Skeletal muscle tissue (tissue), 4 donors: ENCODE measurements around the gene CD1C. TPM values are rescaled to one million over a fixed set of nuclear protein-coding genes. Genes with fewer than 3 reads are reported as not detected.
"Not testable (repeated sequence)": the region's sequence is repeated elsewhere in the genome, so short reads cannot be mapped to it uniquely, and the experiment has no call there.

Source experiments
- H3K27ac ChIP-seq: one replicate; pipeline ENCODE4 v1.7.0; 2013; ENCODE audit warnings: mild to moderate bottlenecking, low read depth, low read length, inconsistent platforms
- H3K27me3 ChIP-seq, 3 donors: one replicate each; pipeline ENCODE4 v1.7.0; 2013; ENCODE audit warnings: low read length in 3 of 3; ENCODE audit not compliant: control insufficient read depth in 3 of 3, insufficient read depth in 3 of 3
- H3K36me3 ChIP-seq, 3 donors: one replicate each; pipeline ENCODE4 v1.7.0; 2013; ENCODE audit warnings: low read length in 3 of 3; ENCODE audit not compliant: control insufficient read depth in 3 of 3, insufficient read depth in 3 of 3
- H3K4me1 ChIP-seq, 3 donors: one replicate each; pipeline ENCODE4 v1.7.0; 2013; ENCODE audit warnings: low read length in 3 of 3, mild to moderate bottlenecking in 3 of 3; ENCODE audit not compliant: control insufficient read depth in 3 of 3, insufficient read depth in 3 of 3
- H3K4me3 ChIP-seq, 3 donors: one replicate each; pipeline ENCODE4 v1.7.0; 2013; ENCODE audit warnings: low read length in 3 of 3
- H3K9ac ChIP-seq, 3 donors: one replicate each; pipeline ENCODE4 v1.7.0; 2013; ENCODE audit warnings: low read length in 3 of 3, mild to moderate bottlenecking in 3 of 3, moderate library complexity in 2 of 3, low read depth in 1 of 3
- H3K9me3 ChIP-seq, 3 donors: one replicate each; pipeline ENCODE4 v1.7.0; 2013; ENCODE audit warnings: low read length in 3 of 3; ENCODE audit not compliant: control insufficient read depth in 3 of 3
- total RNA-seq: library from RNA; depleted of rRNA; stranded (reverse); fragments of >200 nt; gene quantifications from one replicate; pipeline ENCODE4 v1.2.3, GENCODE V29; 2014
- donor health status: Osteomylitis.

The CD1C gene
- total RNA-seq, 1 donor from 2014 or later = 2.1 TPM

GRCh38 chr1:158334526-158335212 is 44.9 kb downstream of the CD1C start:
- Histone ChIP-seq H3K9me3 (no peaks in the 10 kb centered on the region), H3K4me1 (no peaks in the 10 kb centered on the region), H3K27ac (no peak overlapping the region), H3K4me3 (no peak overlapping the region), H3K36me3 (no peaks in the 10 kb centered on the region), H3K9ac (no peak overlapping the region), H3K27me3 (no peaks in the 10 kb centered on the region)

GRCh38 chr1:158335213-158335532 is 45.5 kb downstream of the CD1C start:
- H3K27me3 ChIP-seq = no peaks in the 10 kb centered on the region
- no peaks in the 10 kb centered on the region for H3K4me1 ChIP-seq
- no peak overlapping the region for H3K9ac ChIP-seq
- H3K36me3 ChIP-seq = no peaks in the 10 kb centered on the region
- H3K4me3 ChIP-seq = no peak overlapping the region
- H3K27ac ChIP-seq = no peak overlapping the region
- H3K9me3 ChIP-seq = no peaks in the 10 kb centered on the region

- H3K27ac ChIP-seq, H3K27me3 ChIP-seq, H3K9me3 ChIP-seq, H3K9ac ChIP-seq, H3K36me3 ChIP-seq, H3K4me3 ChIP-seq, H3K4me1 ChIP-seq: not testable (repeated sequence)
Measured at GRCh38 chr1:158336413-158336812, 46.7 kb downstream of the CD1C start.

Other genes starting within 250 kb of the CD1C start
- gene CD1D, start 109.0 kb upstream of the CD1C start, total RNA-seq = 1.0 TPM
- gene CD1A, start 35.5 kb upstream of the CD1C start, total RNA-seq = 0.52 TPM
- not detected for gene CD1B, start 41.6 kb downstream of the CD1C start, total RNA-seq
- 0.52 TPM for gene CD1E, start 64.0 kb downstream of the CD1C start, total RNA-seq
- not detected for gene OR10T2, start 109.5 kb downstream of the CD1C start, total RNA-seq
- not detected for gene OR10K2, start 136.3 kb downstream of the CD1C start, total RNA-seq
- not detected for gene OR10K1, start 171.9 kb downstream of the CD1C start, total RNA-seq
- not detected for gene OR10R2, start 182.3 kb downstream of the CD1C start, total RNA-seq